HEK293 (cell line): ENCODE measurements around the gene NMNAT2.

ENCODE experiments used
- CTCF ChIA-PET: fragments of 350-600 bp; formaldehyde crosslinking; extraction: SDS; loops from one replicate; lab custom pipeline; 2021; ENCODE audit warnings: antibody characterized with exemption; lab: Yijun Ruan, JAX
- POLR2A ChIA-PET: fragments of 300-600 bp; formaldehyde crosslinking; extraction: SDS; loops from one replicate; lab custom pipeline; 2020; ENCODE audit warnings: antibody characterized with exemption, inconsistent platforms; lab: Yijun Ruan, JAX
- H3K27ac ChIP-seq: fragments of 200-500 bp; sonication (Bioruptor generic); 2 replicates; pipeline ENCODE4 v1.5.1; 2014; ENCODE audit warnings: low read depth, low read length, control low read depth, inconsistent platforms; ENCODE audit errors: extremely low read depth
- H3K36me3 ChIP-seq, 2 experiments: fragments of 200-500 bp in 1 of 2; sonication (Bioruptor generic) in 1 of 2; 1 replicate in 1 of 2; 2 replicates in 1 of 2; pipeline ENCODE4 v1.5.1; 2014 to 2017; ENCODE audit warnings: inconsistent platforms in 2 of 2, low read length in 2 of 2; ENCODE audit not compliant: control insufficient read depth in 2 of 2, insufficient read depth in 1 of 2
- H3K4me1 ChIP-seq: fragments of 200-500 bp; sonication (Bioruptor generic); 2 replicates; pipeline ENCODE4 v1.5.1; 2014; ENCODE audit warnings: mild to moderate bottlenecking, low read length, inconsistent platforms; ENCODE audit not compliant: control insufficient read depth, insufficient read depth
- H3K4me3 ChIP-seq: 2 replicates; pipeline ENCODE4 v1.5.1; 2011; ENCODE audit warnings: low read depth, mild to moderate bottlenecking, control low read depth, low read length, moderate library complexity
- H3K9me3 ChIP-seq: fragments of 200-500 bp; sonication (Bioruptor generic); 2 replicates; pipeline ENCODE4 v1.5.1; 2014; ENCODE audit warnings: low read depth, low read length, inconsistent platforms; ENCODE audit not compliant: control insufficient read depth, insufficient read depth
- BCL6B ChIP-seq: fragments of 450-650 bp; formaldehyde crosslinking; IDR thresholded peaks from 2 replicates; pipeline ENCODE4 v1.5.1; 2017; ENCODE audit warnings: missing biosample characterization, missing genetic modification characterization
- CTCF ChIP-seq: fragments of 450-650 bp; formaldehyde crosslinking; IDR thresholded peaks from 2 replicates; pipeline ENCODE4 v1.5.1; 2016; ENCODE audit warnings: missing biosample characterization, missing genetic modification characterization
- HOXA7 ChIP-seq: sonication (generic); formaldehyde crosslinking; IDR thresholded peaks from 2 replicates; pipeline ENCODE4 v1.8.1; 2022; ENCODE audit warnings: missing genetic modification reagents, borderline replicate concordance
- IKZF3 ChIP-seq: fragments of 450-650 bp; IDR thresholded peaks from 2 replicates; pipeline ENCODE4 v1.5.0; 2018; ENCODE audit warnings: missing biosample characterization, mild to moderate bottlenecking, missing genetic modification characterization, moderate library complexity
- OVOL3 ChIP-seq: fragments of 450-650 bp; formaldehyde crosslinking; IDR thresholded peaks from 2 replicates; pipeline ENCODE4 v1.5.1; 2016; ENCODE audit warnings: missing biosample characterization, missing genetic modification characterization
- SETDB1 ChIP-seq: IDR thresholded peaks from one replicate; pipeline ENCODE4 v1.6.1; 2017; ENCODE audit warnings: mild to moderate bottlenecking, low read length, moderate library complexity, mixed read lengths; ENCODE audit not compliant: insufficient read length
- SP7 ChIP-seq: fragments of 450-650 bp; formaldehyde crosslinking; IDR thresholded peaks from 2 replicates; pipeline ENCODE4 v1.5.1; 2016; ENCODE audit warnings: missing biosample characterization, missing genetic modification characterization
- ZBTB7A ChIP-seq: fragments of 450-650 bp; formaldehyde crosslinking; IDR thresholded peaks from 2 replicates; pipeline ENCODE4 v1.5.1; 2016; ENCODE audit warnings: low read depth, missing biosample characterization, missing genetic modification characterization
- ZNF175 ChIP-seq: fragments of 450-650 bp; formaldehyde crosslinking; IDR thresholded peaks from 2 replicates; pipeline ENCODE4 v1.5.1; 2016; ENCODE audit warnings: missing biosample characterization, missing genetic modification characterization
- ZNF26 ChIP-seq: fragments of 450-650 bp; formaldehyde crosslinking; IDR thresholded peaks from 2 replicates; pipeline ENCODE4 v1.5.1; 2016; ENCODE audit warnings: missing biosample characterization, missing genetic modification characterization
- ZNF266 ChIP-seq: fragments of 450-650 bp; formaldehyde crosslinking; IDR thresholded peaks from 2 replicates; pipeline ENCODE4 v1.5.1; 2016; ENCODE audit warnings: missing biosample characterization, missing genetic modification characterization, low read depth
- ZNF37A ChIP-seq: fragments of 450-650 bp; IDR thresholded peaks from 2 replicates; pipeline ENCODE4 v1.5.1; 2018; ENCODE audit warnings: missing biosample characterization, missing genetic modification characterization
- ZNF488 ChIP-seq: fragments of 450-650 bp; formaldehyde crosslinking; IDR thresholded peaks from 2 replicates; pipeline ENCODE4 v1.5.1; 2016; ENCODE audit warnings: missing biosample characterization, missing genetic modification characterization
- ZNF521 ChIP-seq: fragments of 450-650 bp; formaldehyde crosslinking; IDR thresholded peaks from 2 replicates; pipeline ENCODE4 v1.5.1; 2017; ENCODE audit warnings: missing biosample characterization, mild to moderate bottlenecking, missing genetic modification characterization
- ZNF530 ChIP-seq: fragments of 450-650 bp; formaldehyde crosslinking; IDR thresholded peaks from 2 replicates; pipeline ENCODE4 v1.5.1; 2016; ENCODE audit warnings: low read depth, missing biosample characterization, missing genetic modification characterization
- ZNF571 ChIP-seq: fragments of 450-650 bp; formaldehyde crosslinking; IDR thresholded peaks from 2 replicates; pipeline ENCODE4 v1.5.0; 2017; ENCODE audit warnings: missing biosample characterization, missing genetic modification characterization
- ZSCAN23 ChIP-seq: fragments of 450-650 bp; formaldehyde crosslinking; IDR thresholded peaks from 2 replicates; pipeline ENCODE4 v1.5.1; 2016; ENCODE audit warnings: missing biosample characterization, missing genetic modification characterization
- ZXDB ChIP-seq: fragments of 450-650 bp; formaldehyde crosslinking; IDR thresholded peaks from 2 replicates; pipeline ENCODE4 v1.5.1; 2016; ENCODE audit warnings: missing biosample characterization, missing genetic modification characterization
- TF ChIP-seq, protein P1 (sequence below): fragments of 450-650 bp; formaldehyde crosslinking; IDR thresholded peaks from 2 replicates; pipeline ENCODE4 v1.5.1; 2017; ENCODE audit warnings: missing biosample characterization, mild to moderate bottlenecking, missing genetic modification characterization, moderate library complexity
- TF ChIP-seq, protein P2 (sequence below): fragments of 450-650 bp; formaldehyde crosslinking; IDR thresholded peaks from 2 replicates; pipeline ENCODE4 v1.5.1; 2016; ENCODE audit warnings: missing biosample characterization, missing genetic modification characterization

The NMNAT2 gene

GRCh38 chr1:183248989-183249691, 169.0 kb downstream of the NMNAT2 start (continued):
- TF ChIP-seq ZNF530 (no peak), SETDB1 (no peak), ZBTB7A (tag by site-specific recombination) (no peak), SP7 (no peak), OVOL3 (no peak), ZNF266 (tag by site-specific recombination) (no peak)
- TF ChIP-seq, all 188 proteins: peak for 0

DNA sequence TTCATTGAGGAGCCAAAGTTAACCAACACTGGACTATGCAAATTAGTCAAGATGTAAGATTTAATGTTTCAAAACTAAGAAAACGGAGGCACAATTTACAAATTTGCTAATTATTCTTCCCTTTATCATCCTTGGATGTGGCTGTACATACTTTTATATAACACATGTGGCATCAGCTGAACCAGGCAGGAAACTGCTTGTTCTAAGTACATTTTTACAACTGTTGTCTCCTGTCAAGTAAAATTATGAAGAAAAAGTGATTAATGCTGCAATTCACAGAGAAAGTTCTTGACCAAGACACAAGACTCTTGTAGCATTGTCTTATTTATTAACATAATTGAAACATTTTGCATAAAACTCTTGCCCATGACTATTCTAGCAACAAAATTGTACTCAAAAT, 170.2 kb downstream of the NMNAT2 start:
- Histone ChIP-seq H3K27ac (no peak overlapping the region), H3K4me1 (no peaks in the 10 kb centered on the region), H3K36me3 (no peaks in the 10 kb centered on the region), H3K9me3 (no peaks in the 10 kb centered on the region), H3K4me3 (no peak overlapping the region)
- TF ChIP-seq HOXA7 (CRISPR knock-in tag) (no peak), ZNF488 (tag by site-specific recombination) (no peak), CTCF (tag by site-specific recombination) (no peak), ZNF571 (tag by site-specific recombination) (no peak), ZNF175 (tag by site-specific recombination) (no peak)
- TF ChIP-seq, protein P1, sequence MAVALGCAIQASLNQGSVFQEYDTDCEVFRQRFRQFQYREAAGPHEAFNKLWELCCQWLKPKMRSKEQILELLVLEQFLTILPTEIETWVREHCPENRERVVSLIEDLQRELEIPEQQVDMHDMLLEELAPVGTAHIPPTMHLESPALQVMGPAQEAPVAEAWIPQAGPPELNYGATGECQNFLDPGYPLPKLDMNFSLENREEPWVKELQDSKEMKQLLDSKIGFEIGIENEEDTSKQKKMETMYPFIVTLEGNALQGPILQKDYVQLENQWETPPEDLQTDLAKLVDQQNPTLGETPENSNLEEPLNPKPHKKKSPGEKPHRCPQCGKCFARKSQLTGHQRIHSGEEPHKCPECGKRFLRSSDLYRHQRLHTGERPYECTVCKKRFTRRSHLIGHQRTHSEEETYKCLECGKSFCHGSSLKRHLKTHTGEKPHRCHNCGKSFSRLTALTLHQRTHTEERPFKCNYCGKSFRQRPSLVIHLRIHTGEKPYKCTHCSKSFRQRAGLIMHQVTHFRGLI (tag by site-specific recombination): no peak
- CTCF ChIA-PET: interaction anchor here (0.7 to 2.7 kb wide), 5 partner anchors 13 to 301 kb away, joined by 4 to 15 read pairs (median 6); no protein-coding TSS in a partner anchor
- POLR2A ChIA-PET: interaction anchor here (0.7 kb wide), 1 partner anchor 10 kb away, joined by 5 read pairs; no protein-coding TSS in a partner anchor

DNA sequence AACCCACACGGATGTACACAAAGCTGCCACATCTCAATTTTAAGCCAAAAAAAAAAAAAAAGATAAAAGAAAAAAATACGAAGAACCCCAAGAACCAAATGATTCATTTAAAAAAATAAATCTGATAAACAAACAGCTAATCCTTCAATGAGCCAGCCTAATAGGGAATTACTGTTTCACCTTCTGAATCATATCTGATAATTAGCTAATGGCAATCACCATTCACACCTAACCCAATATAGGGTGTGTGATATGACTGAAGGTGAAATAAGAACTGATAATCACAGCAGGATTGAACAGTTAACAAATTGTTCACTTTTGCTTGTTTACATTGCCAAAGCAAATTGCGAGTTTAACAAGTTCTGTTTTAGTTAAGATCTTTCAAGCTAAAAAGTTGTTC, 170.7 kb downstream of the NMNAT2 start:
- Histone ChIP-seq H3K4me1 (no peaks in the 10 kb centered on the region), H3K4me3 (no peak overlapping the region), H3K9me3 (no peaks in the 10 kb centered on the region), H3K36me3 (no peaks in the 10 kb centered on the region), H3K27ac (no peak overlapping the region)
- ChIA-PET POLR2A (interaction anchor here (0.7 kb wide), 1 partner anchor 10 kb away, joined by 5 read pairs; no protein-coding TSS in a partner anchor), CTCF (interaction anchor here (0.7 to 2.7 kb wide), 6 partner anchors 10 to 302 kb away, joined by 4 to 15 read pairs (median 6); no protein-coding TSS in a partner anchor)
- TF ChIP-seq ZNF37A (tag by site-specific recombination) (no peak), BCL6B (no peak), ZNF26 (tag by site-specific recombination) (no peak), IKZF3 (tag by site-specific recombination) (no peak), ZNF521 (tag by site-specific recombination) (no peak), ZSCAN23 (tag by site-specific recombination) (no peak), ZXDB (tag by site-specific recombination) (no peak)
- TF ChIP-seq, protein P1 (tag by site-specific recombination): no peak
- TF ChIP-seq, protein P2, sequence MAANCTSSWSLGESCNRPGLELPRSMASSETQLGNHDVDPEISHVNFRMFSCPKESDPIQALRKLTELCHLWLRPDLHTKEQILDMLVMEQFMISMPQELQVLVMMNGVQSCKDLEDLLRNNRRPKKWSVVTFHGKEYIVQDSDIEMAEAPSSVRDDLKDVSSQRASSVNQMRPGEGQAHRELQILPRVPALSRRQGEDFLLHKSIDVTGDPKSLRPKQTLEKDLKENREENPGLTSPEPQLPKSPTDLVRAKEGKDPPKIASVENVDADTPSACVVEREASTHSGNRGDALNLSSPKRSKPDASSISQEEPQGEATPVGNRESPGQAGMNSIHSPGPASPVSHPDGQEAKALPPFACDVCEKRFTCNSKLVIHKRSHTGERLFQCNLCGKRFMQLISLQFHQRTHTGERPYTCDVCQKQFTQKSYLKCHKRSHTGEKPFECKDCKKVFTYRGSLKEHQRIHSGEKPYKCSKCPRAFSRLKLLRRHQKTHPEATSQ: no peak
